CD4-positive, alpha-beta T cell treated with Interleukin-17A for 1 hour (primary cell): ENCODE measurements around the gene PSME4.

Experiments
- DNase-seq: peaks from one replicate; pipeline ENCODE4 v3.0.0-alpha.2; 2020

Gene PSME4

GRCh38 chr2:53970724-53971602, at the start of gene PSME4:
PSME4 (minus strand) TSS chr2:53970993; CDS start chr2:53970784, 209 bp downstream.
- peak; percentile 93 for DNase-seq

DNA sequence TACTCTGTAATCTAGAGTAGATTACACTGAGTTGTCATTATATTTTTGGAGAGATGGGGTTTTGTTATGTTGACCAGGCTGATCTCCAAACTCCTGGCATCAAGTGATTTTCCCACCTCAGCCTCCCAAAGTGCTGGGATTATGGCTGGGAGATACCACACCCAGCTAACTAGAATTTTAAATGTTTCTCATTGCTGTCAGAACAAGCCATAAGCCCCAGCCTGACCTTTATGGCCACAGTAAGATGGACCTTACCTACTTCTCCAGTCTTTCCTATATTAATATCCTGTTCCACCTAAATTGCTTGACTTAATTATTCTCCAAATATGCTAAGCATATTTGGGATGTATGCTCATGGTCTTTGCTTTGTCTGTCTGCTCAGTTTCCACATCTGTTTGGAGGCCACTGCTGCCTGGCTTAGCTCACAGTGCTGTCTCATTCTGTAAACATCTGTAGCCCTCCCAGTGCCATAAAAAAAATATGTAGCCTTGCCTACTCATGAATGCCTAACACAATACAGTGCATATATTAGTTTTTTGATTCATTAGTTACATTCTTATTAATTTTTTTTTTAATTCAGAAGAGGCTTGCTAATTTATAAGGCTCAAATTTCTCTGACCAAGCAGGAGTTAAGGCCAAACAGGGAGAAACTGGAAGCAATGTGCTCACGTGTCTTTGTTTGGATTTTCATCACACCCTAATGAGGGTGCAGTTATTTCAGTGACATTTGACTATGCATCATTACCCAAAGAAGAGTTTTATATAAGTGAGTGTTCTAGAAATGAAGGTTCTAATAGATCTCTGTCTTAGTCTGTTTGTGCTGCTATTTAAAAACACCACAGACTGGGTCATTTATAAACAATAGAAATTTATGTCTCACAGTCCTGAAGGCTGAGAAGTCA, 45.3 kb upstream of the PSME4 start:
- DNase-seq: no peak

- DNase-seq: peak; percentile 5
These were observed 43.2 kb upstream of the PSME4 start for GRCh38 chr2:54013996-54014395.

GRCh38 chr2:54012538-54013141, 41.8 kb upstream of the PSME4 start:
- DNase-seq: no peak

GRCh38 chr2:54009549-54009948, 38.8 kb upstream of the PSME4 start:
- no peak for DNase-seq

- no peak for DNase-seq
These were observed 37.6 kb upstream of the PSME4 start for GRCh38 chr2:54008439-54008838.

DNA sequence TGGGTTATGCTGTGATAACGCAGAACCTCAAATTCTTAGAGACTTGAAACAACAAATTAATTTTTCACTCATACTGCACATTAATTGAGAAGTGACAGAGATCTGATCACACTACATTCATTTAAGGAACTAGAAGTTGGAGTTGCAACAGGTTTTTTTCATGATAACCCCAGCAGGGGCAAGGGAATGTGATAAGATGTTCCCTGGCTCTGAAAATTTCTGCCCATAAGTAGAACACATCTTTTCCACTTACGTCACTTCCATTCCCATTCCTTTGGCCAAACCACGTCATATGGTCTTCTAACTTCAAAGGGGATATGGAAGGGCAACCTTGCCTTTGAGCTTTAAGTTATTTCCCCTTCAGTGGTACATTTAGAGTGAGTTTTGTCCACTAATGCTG, 29.7 kb upstream of the PSME4 start:
- DNase-seq: no peak

GRCh38 chr2:54000122-54000521, 29.3 kb upstream of the PSME4 start:
- DNase-seq: no peak

GRCh38 chr2:53998834-53999233, 28.0 kb upstream of the PSME4 start:
- no peak for DNase-seq

DNA sequence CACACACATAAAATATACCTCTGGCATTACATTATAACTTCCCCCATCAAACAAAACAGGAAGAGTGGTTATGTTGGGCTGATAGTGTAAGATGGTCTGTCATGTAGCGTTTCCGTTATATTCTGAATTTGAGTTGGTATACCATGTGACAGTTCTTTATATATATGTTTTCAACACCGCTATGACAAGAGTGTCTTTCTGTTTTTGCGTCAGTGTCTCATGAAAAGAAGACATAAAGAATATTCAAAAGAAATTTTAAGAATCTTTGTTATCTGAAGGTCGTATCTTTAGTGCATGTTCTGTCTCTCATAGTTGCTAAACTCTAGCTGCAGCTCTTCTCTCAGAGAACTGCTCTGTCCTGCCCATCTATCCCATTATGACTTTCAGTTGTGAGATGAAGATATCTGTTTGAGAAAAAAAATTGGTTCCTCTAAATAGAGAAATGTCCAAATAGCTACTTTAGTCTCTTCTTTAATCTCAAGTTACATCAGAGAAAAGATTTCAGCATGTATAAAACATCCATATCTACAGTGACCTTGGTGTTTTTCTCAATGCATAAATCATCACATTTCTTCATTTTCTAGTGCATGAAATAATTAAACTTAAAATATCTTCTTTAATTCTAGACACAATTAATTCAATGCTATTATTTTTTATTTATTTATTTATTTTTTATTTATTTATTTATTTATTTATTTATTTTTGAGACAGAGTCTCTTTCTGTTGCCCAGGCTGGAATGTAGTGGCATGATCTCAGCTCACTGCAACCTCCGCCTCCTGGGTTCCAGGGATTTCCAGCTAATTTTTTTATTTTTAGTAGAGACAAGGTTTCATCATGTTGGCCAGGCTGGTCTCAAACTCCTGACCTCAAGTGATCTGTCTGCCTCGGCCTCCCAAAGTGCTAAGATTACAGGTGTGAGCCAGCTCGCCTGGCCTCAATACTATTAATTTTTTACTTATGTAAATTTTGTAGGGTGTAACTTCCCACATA, 24.3 kb upstream of the PSME4 start:
- peak; percentile 81 for DNase-seq

- no peak for DNase-seq
These were observed 21.2 kb upstream of the PSME4 start for GRCh38 chr2:53991948-53992347.

DNA sequence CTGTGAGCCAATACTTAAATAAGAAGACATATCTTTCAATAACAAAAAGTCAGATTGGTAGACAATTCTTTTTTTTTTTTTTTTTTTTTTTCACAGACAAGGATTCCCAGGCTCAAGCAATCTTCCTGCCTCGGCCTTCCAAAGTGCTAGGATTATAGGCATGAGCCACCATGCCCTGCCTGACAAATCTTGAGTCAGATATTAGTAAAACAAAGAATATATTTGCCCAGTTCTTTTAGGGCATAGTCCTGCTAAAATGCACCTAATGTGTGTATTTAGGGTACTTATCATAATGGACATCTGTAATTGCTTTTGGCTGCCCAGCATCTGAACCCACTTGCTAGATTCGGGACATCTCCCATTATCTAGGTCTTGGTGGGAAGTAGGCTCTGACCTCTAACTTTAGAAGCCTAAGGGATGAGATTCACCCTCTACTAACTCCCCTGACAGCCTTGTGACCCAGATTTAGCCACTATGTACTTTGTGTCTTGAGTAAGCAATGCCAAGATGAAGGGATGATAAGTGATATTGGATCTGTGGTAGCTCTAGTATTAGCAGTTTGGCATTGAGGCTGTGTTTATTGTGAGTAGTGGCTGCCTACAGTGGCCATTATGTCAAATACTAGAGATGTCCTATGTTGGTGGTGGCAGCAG, 18.5 kb upstream of the PSME4 start:
- DNase-seq: no peak

- no peak for DNase-seq
These were observed 16.6 kb upstream of the PSME4 start for GRCh38 chr2:53987336-53987921.

- no peak for DNase-seq
These were observed 14.9 kb upstream of the PSME4 start for GRCh38 chr2:53985646-53986045.

- peak; percentile 32 for DNase-seq
These were observed 647 bp downstream of the PSME4 start for GRCh38 chr2:53969968-53970723.

- DNase-seq: peak; percentile 39
These were observed 1.4 kb downstream of the PSME4 start for GRCh38 chr2:53969285-53969967.

DNA sequence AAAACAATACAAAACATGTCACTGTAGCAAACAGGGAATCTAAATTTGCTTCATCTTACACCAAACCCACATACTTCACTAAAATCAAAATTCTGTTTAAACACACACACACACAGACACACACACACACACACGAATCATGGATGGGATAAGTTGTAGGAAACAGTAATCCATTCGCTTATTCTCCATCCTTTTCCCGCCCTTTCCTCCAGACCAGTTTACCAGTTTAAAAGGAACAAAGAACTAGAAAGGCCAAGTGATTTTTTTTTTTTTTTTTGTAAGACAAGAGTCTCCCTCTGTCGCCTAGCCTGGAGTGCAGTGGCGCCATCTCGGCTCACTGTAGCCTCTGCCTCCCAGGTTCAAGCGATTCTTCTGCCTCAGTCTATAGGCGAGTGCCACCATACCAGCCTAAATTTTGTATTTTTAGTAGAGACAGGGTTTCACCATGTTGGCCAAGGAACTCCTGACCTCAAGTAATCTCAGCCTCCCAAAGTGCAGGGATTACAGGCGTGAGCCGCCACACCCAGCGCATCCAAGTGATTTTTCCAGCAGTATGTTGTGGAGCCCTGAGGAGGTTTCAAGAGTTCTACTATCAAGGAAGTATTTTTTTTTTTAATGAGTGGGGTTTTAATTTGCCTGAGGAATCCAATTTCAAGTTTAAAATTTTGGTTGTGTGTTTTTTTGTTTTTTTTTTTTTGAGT, 5.7 kb downstream of the PSME4 start:
- DNase-seq: no peak

DNA sequence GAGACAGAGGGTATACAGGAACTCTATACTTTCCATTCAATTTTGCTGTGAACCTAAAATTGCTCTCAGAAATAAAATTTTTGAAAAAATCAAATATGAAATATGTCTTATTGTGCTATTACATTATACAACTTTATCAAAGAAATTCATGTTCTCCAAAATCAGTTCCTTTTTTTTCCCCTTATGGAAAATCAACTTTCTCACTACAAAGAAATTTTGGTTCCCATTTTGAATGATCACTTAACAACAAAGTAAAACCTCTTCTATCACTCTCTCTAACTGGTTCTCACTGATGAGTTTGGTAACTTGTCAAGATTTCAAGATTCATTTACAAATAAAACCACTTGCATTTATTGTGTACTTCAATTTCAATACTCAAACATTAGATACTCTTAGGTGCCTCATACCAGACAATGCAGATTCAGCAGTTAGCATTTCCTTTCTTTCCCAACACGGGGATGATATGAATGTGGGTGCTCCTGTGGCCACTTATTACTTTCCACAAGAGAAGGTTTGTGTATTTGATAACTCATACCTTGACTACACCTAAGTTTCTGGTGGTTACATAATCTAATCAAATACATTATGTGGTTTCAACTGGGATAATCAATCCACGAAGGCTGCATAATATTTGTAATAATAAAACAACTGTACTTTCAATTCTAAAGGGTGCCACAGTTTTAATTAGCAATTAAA, 6.4 kb downstream of the PSME4 start:
- DNase-seq: no peak
